GM11168 (cell line): Measurements from ENCODE around the gene GALNT3.

Experiments used
- in situ Hi-C: fragments of 300-500 bp; cut with MboI; formaldehyde crosslinking; loops from one replicate; pipeline ENCODE4 v1.12.0; 2022; ENCODE audit warnings: low sequenced_read_pairs; ENCODE audit not compliant: unreplicated experiment

The GALNT3 gene

DNA sequence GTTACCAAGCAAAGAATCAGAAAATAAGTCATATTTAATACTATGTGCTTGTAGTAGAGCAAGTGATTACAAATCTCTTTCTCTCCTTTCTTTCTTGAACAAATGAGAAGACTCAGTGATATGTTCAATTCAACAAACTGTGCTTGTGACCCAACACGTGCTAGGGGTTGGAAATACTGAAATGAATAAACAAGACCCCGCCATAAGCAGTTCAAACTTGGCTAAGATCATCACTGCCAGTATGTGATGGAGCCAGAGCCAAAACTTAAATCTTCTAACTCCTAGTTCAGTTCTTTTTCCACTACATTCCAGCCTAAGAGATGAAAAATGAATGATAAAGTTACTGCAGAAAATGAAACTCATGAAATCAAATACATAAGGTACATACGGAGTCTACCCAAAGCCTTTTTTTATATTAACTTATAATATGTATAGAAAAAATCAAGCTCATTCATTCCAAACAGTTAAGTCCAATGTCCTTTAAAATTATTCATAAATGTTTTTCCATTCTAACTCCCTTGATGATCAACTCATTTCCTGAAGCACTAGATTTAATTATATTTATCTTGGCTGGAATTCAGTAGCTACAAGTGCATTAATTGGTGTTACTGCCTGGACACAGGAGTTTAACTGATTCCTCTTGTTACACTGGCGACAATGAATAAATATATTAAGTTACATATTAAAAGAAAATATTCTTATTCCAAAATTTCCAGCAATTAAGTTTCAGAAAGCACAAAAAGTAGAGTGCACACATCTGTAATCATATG, 36.0 kb downstream of the GALNT3 start:
- in situ Hi-C loops = no loop called here

DNA sequence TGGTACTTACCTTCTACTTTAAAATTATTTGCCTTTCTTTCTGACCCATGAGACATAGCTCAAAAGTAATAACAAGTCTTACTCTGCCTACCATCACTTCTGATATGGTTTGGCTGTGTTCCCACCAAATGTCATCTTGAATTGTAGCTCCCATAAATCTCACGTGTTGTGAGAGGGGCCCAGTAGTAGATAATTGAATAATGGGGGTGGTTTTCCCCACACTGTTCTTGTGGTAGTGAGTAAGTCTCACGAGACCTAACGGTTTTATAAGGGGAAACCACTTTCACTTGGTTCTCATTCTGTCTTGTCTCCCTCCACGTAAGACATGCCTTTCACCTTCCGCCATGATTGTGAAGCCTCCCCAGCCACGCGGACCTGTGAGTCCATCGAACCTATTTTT, 47.5 kb downstream of the GALNT3 start:
- in situ Hi-C loops = no loop called here

DNA sequence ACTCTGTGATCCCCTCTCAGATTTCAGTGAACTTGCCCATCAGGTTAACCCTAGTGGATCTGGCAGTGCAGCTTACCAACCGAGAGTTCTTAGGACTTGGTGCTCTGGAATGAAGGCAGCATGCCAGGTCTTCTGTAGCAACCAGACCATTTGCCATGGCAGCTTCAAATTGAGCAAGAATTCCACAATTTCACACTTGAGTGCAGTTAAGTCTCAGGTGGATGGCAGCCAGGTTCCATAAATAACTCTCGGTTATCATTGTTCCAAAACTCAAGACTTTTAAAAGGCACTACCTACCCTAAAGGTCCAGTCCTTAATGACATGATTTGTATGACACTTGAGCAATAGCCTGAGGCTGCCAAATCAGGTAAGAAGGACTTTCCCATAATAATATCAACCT, 48.1 kb downstream of the GALNT3 start:
- in situ Hi-C loops = no loop called here

DNA sequence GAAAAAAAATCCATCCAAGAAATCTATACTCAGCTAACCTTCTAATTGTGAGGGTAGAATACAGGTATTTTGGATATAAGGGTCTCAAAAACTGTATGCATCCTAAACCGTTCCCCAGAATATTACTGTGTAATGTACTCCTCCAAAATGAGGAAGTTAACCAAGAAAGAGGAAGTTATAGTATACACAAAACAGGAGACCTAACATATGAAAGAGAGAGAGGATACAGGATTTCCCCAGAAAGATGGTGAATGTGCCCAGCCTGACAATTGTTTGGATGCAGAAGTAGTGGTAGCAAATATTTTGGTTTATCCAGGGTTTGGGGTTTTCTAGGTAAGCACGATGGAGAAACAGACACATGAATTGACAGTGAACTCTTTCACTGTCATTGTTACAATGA, 50.6 kb downstream of the GALNT3 start:
- in situ Hi-C loops = no loop called here

DNA sequence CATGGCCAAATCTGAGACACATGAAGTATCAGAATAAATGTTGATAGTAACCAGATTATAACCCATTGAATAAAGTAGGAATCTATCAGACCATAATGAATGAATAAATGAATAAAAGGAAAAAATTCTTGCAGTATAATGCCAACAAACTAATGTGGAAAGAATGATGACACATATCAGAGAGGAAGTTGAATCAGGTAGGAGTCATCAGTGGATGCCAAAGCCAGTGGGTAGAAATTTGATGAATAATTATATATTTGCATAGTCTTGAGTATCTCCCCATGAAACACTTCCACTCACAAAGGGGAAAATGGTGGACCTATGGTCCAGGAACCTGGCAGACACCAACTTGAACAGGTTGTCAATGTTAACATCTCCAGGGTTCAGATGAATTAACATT, 68.6 kb downstream of the GALNT3 start:
- in situ Hi-C loops = no loop called here

DNA sequence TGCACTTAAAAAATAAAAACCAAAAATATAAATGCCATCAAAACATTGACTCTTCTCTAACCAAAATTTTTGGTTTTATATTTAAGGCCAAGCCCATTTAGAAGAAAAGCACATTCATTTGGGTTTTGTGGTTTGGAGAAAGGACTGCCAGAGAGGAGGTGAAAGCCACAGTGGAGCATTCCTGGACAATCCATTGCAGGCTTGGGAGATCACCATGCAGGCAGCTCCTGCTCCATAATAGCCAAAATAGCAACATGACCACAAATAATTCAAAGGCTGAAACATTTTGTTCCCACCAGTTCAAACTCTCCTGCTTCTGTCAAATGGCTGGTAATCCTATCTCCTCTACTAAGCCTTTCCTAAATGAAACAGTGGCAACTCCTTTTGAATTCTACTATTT, 73.5 kb downstream of the GALNT3 start:
- in situ Hi-C loops = no loop called here

DNA sequence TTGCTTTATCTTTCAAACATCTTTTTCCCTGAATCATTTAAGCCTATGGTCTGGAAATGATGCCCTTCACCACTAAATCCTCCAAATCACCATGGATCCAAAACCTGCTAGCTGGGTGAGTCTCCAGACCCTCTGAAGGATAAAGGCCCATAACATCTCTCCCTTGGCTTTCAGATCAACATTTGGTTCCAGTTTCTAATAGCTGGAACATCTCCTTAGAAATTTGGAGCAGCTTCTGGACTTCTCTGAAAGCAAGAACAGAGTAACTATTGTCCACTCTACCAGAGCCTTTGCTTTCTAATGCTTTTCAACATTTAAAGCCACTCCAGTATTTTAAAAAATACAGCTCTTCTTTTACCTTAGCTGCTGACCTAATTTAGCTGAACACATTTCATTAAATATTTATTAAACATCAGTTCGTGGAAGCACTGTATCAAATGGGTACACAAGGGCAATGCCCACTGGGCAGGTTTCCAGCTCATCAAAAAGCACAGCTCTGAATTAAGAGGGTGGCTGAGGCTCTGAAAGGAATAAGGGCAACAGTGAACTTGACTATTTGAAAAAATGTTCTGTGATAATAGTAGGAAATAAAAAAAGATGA, 75.3 kb downstream of the GALNT3 start:
- in situ Hi-C loops = no loop called here

DNA sequence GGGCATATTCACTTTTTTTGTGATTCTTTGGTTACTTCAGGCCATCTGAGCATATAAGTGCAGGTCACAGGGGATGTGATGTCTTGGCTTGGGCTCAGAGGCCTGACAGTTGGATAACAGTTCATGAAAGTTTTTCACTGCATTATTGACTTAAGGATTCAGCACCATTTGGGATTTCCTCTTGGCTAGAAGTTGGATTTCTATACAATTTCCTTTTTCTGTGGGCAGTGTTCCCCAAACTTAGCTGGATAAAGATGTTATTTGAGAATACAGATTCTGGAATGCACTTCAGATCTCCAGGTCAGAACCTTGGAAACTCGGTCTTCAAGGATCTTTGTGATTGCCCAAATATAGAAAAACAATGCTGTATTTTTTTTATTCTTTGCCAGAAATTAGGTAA, 78.0 kb downstream of the GALNT3 start:
- in situ Hi-C loops = no loop called here

DNA sequence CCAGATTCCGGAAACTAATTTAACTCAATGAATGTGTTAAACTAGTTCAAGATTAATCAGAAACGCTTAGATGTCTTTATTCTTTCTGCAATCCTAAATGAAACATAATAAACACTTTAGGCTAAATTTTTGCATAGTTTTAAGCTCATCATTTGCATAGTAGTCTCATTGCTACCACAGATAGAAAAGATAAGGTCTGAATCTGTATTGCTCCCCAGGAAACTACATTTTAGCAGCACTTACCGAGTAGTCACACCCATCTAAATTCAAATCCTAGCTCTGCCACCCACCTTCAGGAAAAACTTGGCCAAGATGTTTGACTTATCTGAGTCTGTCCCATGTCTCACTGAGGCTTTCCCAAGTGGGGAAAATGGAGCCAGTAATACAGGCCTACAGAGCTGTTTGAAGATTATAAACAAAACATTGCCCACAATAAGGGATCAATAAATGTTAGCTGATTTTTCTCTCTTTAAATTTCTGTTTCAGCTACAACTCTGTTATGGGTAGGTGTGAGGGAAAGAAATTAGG, 87.0 kb downstream of the GALNT3 start:
- in situ Hi-C loops = no loop called here

DNA sequence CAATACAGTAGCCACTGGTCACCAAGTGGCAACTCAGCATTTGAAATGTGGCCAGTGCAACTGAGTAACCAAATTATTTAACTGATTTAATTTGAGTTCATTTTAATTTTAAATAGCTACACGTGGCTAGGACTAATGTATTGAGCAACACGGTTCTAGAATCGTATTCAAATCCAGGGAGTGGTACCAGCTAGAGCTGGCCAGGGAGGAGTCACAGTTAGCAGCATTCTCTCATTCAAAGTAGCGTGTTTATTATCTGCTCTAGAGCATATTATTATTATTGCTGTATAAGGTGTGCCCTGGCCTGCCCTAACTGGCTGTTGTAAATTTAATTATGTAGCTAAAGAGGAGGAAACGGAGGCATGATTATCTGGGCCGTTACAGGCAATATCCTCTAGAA, 92.9 kb downstream of the GALNT3 start:
- in situ Hi-C loops = no loop called here

DNA sequence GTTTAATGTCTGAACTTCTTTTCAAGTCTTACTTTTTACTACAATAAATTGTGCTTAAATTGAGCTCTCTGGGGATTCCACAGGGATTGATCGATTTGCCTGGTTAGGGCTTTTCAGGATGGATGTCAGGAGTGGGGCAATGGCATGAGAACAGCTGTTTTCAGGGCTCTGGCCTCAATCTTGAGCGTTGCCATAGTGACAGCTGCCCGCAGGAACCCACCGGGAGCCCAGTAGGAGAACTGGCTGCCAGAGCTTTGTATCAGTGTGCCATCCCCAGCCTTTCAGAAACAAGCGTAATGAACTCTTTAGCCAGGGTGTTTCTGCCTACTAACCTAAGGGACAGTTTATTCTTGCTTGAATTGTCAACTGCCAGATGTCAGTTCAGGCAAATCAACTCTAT, 93.5 kb downstream of the GALNT3 start:
- in situ Hi-C loops = no loop called here

DNA sequence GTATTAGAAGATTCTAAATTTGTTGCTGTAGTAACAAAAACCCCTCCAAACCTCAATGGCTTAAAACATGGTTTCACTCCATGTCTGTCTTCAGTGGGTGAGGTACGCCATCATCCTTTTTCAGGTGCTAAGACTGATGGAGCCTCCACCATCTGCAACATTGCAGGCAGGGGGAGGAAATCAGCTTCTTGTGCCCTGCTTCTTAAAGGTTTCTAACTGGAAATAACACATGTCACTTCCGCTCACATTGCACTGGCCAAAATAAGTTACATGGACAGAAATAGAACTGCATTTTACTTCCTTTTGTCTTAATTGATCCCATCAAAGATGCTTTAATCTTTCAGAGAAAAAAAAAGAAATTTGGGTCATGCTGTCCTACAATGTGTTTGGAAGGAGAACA, 94.1 kb downstream of the GALNT3 start:
- in situ Hi-C loops = no loop called here

DNA sequence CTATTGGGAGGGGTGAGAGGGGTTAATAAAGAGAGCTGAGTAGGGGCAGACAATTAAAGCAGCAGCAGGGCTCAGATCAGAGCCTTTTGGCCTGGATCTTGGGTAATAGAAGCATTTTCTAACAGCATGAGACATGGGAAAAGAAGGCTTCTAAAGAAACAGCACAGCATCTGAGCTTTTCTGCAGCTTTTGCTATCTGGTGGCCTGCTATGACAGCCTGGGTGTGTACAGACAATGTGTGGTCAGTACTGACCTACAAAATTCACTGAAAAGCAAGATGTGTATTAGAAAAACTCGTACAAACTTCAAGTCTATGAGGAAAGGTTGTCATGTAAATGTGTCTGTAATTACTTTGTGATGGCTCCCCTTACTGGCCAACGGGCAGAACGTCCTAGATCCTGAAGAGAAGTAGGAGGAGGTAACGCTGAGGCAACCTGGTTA, 95.6 kb downstream of the GALNT3 start:
- in situ Hi-C loops = no loop called here

DNA sequence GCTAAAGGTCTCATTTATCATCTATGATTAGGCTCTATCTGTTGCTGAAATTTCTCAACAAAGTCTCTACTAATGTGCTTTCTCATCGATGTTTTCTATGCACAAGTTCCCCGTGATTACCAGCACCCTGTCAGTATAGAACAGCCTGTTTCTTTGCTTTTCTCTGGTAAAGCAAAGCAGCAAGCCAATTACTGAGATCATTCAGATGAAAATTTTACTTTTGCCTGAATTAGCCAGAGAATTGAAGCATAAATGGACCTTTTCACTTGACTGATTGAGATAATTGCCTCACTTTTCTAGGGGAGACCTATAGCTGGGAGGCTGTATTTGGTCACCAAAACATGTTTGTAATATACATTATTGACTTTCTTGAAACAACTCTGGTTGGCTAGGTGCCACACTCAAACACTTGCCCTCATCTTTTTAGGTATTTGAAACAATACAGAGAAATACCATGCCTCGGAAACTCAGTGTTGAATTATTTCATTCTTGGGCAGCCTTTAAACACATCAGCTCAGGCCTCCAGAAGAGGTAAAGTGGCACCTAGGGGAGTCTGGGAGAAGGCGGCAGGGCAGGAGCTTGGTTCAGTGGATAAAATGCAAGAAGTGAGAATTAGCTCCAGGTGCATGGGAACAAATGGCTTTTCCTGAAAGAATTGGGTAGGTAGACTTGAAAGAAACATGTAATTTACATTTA, 96.2 kb downstream of the GALNT3 start:
- in situ Hi-C loops = no loop called here
